SK-N-SH (cell line): ENCODE data around the gene SEZ6.

Source experiments
- CHD2 ChIP-seq: fragments of 150-350 bp; IDR thresholded peaks from 2 replicates; pipeline ENCODE4 v1.6.1; 2018; ENCODE audit warnings: low read length; ENCODE audit not compliant: partially characterized antibody
- CTCF ChIP-seq: fragments of 200-600 bp; sonication (generic); IDR thresholded peaks from 2 replicates; pipeline ENCODE4 v1.6.1; 2017; ENCODE audit warnings: antibody characterized with exemption, mild to moderate bottlenecking, moderate library complexity
- EP300 ChIP-seq, 2 experiments: IDR thresholded peaks; 2 replicates each; pipeline versions ENCODE4 v1.4.0 to v1.6.1; 2012; ENCODE audit warnings: borderline replicate concordance in 1 of 2, low read depth in 1 of 2, low read length in 1 of 2
- GATA2 ChIP-seq: sonication (generic); formaldehyde crosslinking; IDR thresholded peaks from 2 replicates; pipeline ENCODE4 v1.5.0; 2020; ENCODE audit warnings: mild to moderate bottlenecking, missing genetic modification reagents
- MAX ChIP-seq: IDR thresholded peaks from 2 replicates; pipeline ENCODE4 v1.4.0; 2012; ENCODE audit warnings: low read depth
- NFIC ChIP-seq: IDR thresholded peaks from 2 replicates; pipeline ENCODE4 v1.4.0; 2012; ENCODE audit warnings: borderline replicate concordance
- PBX3 ChIP-seq: IDR thresholded peaks from 2 replicates; pipeline ENCODE4; 2012
- POLR2AphosphoS5 ChIP-seq: IDR thresholded peaks from 2 replicates; pipeline ENCODE4 v1.6.1; 2012; ENCODE audit warnings: low read depth, low read length
- RCOR1 ChIP-seq: fragments of 150-350 bp; IDR thresholded peaks from 2 replicates; pipeline ENCODE4 v1.6.1; 2017; ENCODE audit warnings: antibody characterized with exemption, low read length
- REST ChIP-seq: IDR thresholded peaks from 2 replicates; pipeline ENCODE4 v1.6.1; 2012; ENCODE audit warnings: mild to moderate bottlenecking, low read depth, low read length, moderate library complexity
- RFX5 ChIP-seq: IDR thresholded peaks from 2 replicates; pipeline ENCODE4 v1.6.1; 2012; ENCODE audit warnings: mild to moderate bottlenecking, improper control_type of control experiment, low read length

GRCh38 chr17:28983286-28984230, 22.3 kb downstream of the SEZ6 start:
- TF ChIP-seq MAX (no peak), CTCF (no peak), POLR2AphosphoS5 (no peak), GATA2 (CRISPR knock-in tag) (no peak), EP300 (IDR thresholded peaks at IDR 0.05; ENCODE audit: borderline replicate concordance in 1 of 2, low read depth in 1 of 2, low read length in 1 of 2) (no peak), CHD2 (no peak), NFIC (no peak), PBX3 (no peak), RFX5 (no peak), RCOR1 (no peak), REST (no peak)
